COLO829 (cell line): ENCODE data around the gene METTL22.

Experiments
- DNase-seq: peaks from one replicate; pipeline ENCODE4 v3.0.0; 2012; ENCODE audit warnings: low spot score

The METTL22 gene

DNA sequence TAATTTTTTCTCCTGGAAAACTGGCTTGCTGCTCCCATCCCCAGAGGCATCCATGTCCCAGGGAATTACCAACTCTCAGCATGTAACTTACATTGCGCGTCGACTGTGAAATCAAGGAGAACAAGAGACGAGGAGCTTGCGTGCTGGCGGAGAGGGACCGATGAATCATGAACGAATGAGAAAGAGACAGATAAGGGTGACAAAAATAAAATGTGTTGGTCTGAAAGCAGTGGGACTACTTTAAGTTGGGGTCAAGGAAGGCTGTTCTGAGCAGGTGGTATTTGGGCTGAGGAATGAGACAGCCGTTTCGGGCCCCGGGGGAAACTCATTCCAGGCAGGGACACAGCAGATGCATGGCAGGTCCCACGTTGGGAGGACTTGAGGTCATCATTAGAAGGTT lies 75.4 kb downstream of the METTL22 start:
- DNase-seq = no peak

DNA sequence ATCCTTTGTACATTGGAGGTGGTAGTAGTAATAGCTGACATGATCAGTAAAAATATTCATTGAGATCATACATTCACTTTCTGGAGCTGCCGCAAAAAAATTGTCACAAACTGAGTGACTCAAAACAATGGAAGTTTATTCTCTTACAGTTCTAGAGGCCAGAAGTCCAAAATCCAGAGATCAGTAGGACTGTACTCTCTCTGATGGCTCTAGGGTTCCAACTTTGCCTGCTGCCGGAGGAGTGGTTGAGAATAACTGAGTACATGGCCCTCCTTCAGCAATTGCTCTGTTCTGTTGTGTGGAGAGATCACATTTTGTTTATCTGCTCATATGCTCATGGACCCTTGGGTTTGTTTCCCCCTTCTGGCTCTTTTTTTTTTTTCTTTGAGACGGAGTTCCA lies 76.5 kb downstream of the METTL22 start:
- no peak for DNase-seq
